SU-DHL-6 (cell line): ENCODE measurements around the gene GRID2.

Experiments used
- H2AFZ ChIP-seq: fragments of 200-600 bp; sonication (generic); 2 replicates; pipeline ENCODE4 v1.6.1; 2014; ENCODE audit warnings: low read depth, mild to moderate bottlenecking, moderate library complexity, mixed read lengths, antibody characterized with exemption, low read length; ENCODE audit not compliant: severe bottlenecking
- H3F3A ChIP-seq: fragments of 200-600 bp; shearing (Covaris generic); 2 replicates; pipeline ENCODE4 v1.6.0; 2016; ENCODE audit warnings: antibody characterized with exemption, mild to moderate bottlenecking; ENCODE audit not compliant: insufficient read depth
- H3K27ac ChIP-seq: fragments of 200-600 bp; sonication (generic); 2 replicates; pipeline ENCODE4 v1.5.1; 2016; ENCODE audit warnings: low read depth, mild to moderate bottlenecking, low read length, moderate library complexity, mixed read lengths
- H3K27me3 ChIP-seq: fragments of 200-600 bp; sonication (generic), shearing (Covaris generic); 2 replicates; pipeline ENCODE4 v1.6.0; 2014; ENCODE audit warnings: mild to moderate bottlenecking, low read length
- H3K36me3 ChIP-seq: fragments of 200-600 bp; sonication (generic); 2 replicates; pipeline ENCODE4 v1.6.1; 2014; ENCODE audit warnings: mild to moderate bottlenecking, low read length, mixed read lengths
- H3K4me2 ChIP-seq: fragments of 300-600, 200-600 bp; shearing (Covaris generic), sonication (generic); 2 replicates; pipeline ENCODE4 v1.6.0; 2014; ENCODE audit warnings: low read length, low read depth, mild to moderate bottlenecking; ENCODE audit not compliant: poor library complexity, severe bottlenecking
- H3K4me3 ChIP-seq: fragments of 200-600 bp; sonication (generic); 2 replicates; pipeline ENCODE4 v1.5.1; 2014; ENCODE audit warnings: antibody characterized with exemption, low read length, mild to moderate bottlenecking, mixed read lengths; ENCODE audit not compliant: insufficient read depth, poor library complexity, severe bottlenecking
- H3K79me2 ChIP-seq: fragments of 200-600 bp; sonication (generic); 2 replicates; pipeline ENCODE4 v1.6.1; 2014; ENCODE audit warnings: mild to moderate bottlenecking, low read length, moderate library complexity; ENCODE audit not compliant: insufficient read depth
- H3K9ac ChIP-seq: fragments of 200-600 bp; sonication (generic); 2 replicates; pipeline ENCODE4 v1.7.0; 2014; ENCODE audit warnings: mild to moderate bottlenecking, low read length
- H3K9me2 ChIP-seq: fragments of 200-600 bp; sonication (generic); replicated peaks from 2 replicates; pipeline ENCODE4 v1.6.1; 2014; ENCODE audit warnings: low read length; ENCODE audit not compliant: insufficient read depth
- H3K9me3 ChIP-seq: fragments of 200-600 bp; sonication (generic); 2 replicates; pipeline ENCODE4 v1.6.1; 2014; ENCODE audit warnings: low read length, mixed read lengths; ENCODE audit not compliant: insufficient read depth
- H4K20me1 ChIP-seq: fragments of 200-600 bp; sonication (generic); 2 replicates; pipeline ENCODE4 v1.6.1; 2014; ENCODE audit warnings: low read depth, mild to moderate bottlenecking, antibody characterized with exemption, low read length, moderate library complexity, mixed read lengths
- CTCF ChIP-seq: fragments of 200-600 bp; sonication (generic); IDR thresholded peaks from one replicate; pipeline ENCODE4 v1.5.1; 2017; ENCODE audit warnings: antibody characterized with exemption, mild to moderate bottlenecking, low read length, moderate library complexity; ENCODE audit not compliant: insufficient read depth, poor library complexity, severe bottlenecking
- EZH2phosphoT487 ChIP-seq: fragments of 200-600 bp; sonication (generic), shearing (Covaris generic); conservative IDR thresholded peaks from 2 replicates; pipeline ENCODE4 v1.6.1; 2018; ENCODE audit warnings: mild to moderate bottlenecking, antibody characterized with exemption, low read length, moderate library complexity, mixed read lengths

GRID2 gene

DNA sequence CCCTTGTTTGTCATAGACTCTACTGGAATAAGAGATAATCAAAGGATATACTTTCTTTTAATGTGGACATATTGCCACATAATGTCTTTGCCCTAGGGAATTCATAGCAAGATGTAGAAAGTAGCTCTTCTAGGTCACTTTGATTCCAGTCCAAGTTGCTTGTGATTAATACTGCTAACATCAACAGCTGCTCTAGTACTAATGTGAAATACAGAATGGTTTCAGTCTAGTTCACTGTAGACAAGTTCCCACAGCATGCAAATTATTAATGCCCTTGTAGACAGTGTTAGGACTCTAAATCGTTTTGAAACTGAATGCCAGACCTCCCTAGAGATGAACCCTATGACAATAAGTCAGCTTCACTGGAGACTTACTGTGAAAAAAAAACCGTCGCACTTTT lies 1030.2 kb downstream of the GRID2 start:
- no peak overlapping the region for H2AFZ ChIP-seq
- TF ChIP-seq CTCF (no peak), EZH2phosphoT487 (no peak)
- H3K9me2 ChIP-seq = no peaks in the 10 kb centered on the region
- H3K4me2 ChIP-seq = no peak overlapping the region
- H3K4me3 ChIP-seq = no peak overlapping the region
- no peak overlapping the region for H3K9ac ChIP-seq
- no peaks in the 10 kb centered on the region for H3K79me2 ChIP-seq
- no peaks in the 10 kb centered on the region for H3F3A ChIP-seq
- H4K20me1 ChIP-seq = no peaks in the 10 kb centered on the region
- H3K9me3 ChIP-seq = no peaks in the 10 kb centered on the region
- H3K27me3 ChIP-seq = no peaks in the 10 kb centered on the region
- H3K27ac ChIP-seq = no peak overlapping the region
- H3K36me3 ChIP-seq = no peaks in the 10 kb centered on the region

DNA sequence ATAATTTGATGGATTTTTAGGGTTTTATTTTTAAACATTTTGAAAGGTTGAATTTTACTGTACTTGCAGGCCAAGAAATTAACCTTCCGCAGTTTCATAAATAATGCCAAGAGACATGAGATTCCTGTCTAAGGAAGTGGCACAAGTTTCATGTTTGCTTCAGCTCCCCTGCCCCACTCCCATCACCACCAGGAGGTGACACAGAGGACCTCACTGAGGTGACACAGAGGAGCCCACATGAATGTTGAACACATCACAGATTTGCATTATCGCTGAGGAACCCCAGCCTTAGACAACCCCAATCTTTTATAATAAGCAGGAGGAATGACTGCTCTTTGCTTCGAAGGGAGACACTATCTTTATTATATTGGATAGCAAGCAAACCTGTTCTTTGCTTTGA lies 1033.4 kb downstream of the GRID2 start:
- no peaks in the 10 kb centered on the region for H3K27me3 ChIP-seq

GRCh38 chr4:93342738-93343137 lies 1039.0 kb downstream of the GRID2 start:
- Histone ChIP-seq H3K9ac (no peak overlapping the region), H3K27ac (no peak overlapping the region), H3K4me2 (no peak overlapping the region), H4K20me1 (no peaks in the 10 kb centered on the region), H3K4me3 (no peak overlapping the region), H3K27me3 (no peaks in the 10 kb centered on the region), H3K36me3 (no peaks in the 10 kb centered on the region), H2AFZ (no peak overlapping the region), H3K79me2 (no peaks in the 10 kb centered on the region), H3K9me3 (no peaks in the 10 kb centered on the region), H3F3A (no peaks in the 10 kb centered on the region), H3K9me2 (no peaks in the 10 kb centered on the region)
- TF ChIP-seq CTCF (no peak), EZH2phosphoT487 (no peak)

More for the DNA sequence above, 1033.4 kb downstream of the GRID2 start:
- Histone ChIP-seq H3K4me2 (no peak overlapping the region), H3F3A (no peaks in the 10 kb centered on the region), H3K27ac (no peak overlapping the region), H2AFZ (no peak overlapping the region), H3K9ac (no peak overlapping the region), H3K9me2 (no peaks in the 10 kb centered on the region), H3K36me3 (no peaks in the 10 kb centered on the region), H4K20me1 (no peaks in the 10 kb centered on the region), H3K79me2 (no peaks in the 10 kb centered on the region), H3K4me3 (no peak overlapping the region), H3K9me3 (no peaks in the 10 kb centered on the region)
- TF ChIP-seq CTCF (no peak), EZH2phosphoT487 (no peak)
